Stimulated activated CD8-positive, alpha-beta memory T cell treated with anti-CD3 and anti-CD28 coated beads, Interleukin-7, amount 100 ng/mL, for 24 hours (primary cell): Measurements from ENCODE around the gene CYTIP.
"Not testable (repeated sequence)": the region's sequence is repeated elsewhere in the genome, so short reads cannot be mapped to it uniquely, and the experiment has no call there.

Source experiments
- DNase-seq: peaks from one replicate; pipeline ENCODE4 v3.0.0-alpha.2; 2020; ENCODE audit warnings: low read depth

CYTIP gene

GRCh38 chr2:157424374-157424773 lies 19.5 kb downstream of the CYTIP start:
- DNase-seq: no peak

GRCh38 chr2:157421964-157422363 lies 21.9 kb downstream of the CYTIP start:
- no peak for DNase-seq

- no peak for DNase-seq
Measured at GRCh38 chr2:157421331-157421944, 22.5 kb downstream of the CYTIP start.

DNA sequence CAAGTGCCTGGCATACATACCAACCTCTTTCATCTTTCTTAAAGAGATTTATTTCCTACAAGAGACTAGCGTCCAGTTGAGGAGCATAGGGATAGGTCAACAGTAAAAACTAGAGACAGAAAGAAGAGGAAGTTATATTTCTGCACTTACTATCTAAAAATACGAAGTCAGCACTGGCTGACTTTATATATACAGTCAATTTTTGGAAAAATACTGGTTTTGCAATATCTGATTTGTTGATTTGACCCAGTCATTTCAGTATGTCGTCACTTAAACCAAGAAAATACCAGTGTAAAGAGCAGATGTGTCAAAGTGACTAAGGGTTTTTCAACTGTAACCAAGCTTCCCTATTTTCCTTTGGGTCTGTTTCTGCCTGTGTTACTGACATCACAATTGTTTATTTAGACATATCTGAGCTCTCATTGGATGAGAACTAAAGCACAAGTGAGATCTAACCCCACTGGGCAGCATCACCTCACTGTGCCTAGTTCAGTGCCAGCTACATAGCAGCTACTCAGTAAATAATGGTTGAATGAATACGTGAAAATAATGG lies 23.0 kb downstream of the CYTIP start:
- no peak for DNase-seq

GRCh38 chr2:157419031-157419575 lies 24.8 kb downstream of the CYTIP start:
- DNase-seq: no peak

- no peak for DNase-seq
Measured at GRCh38 chr2:157418239-157418641, 25.6 kb downstream of the CYTIP start.

GRCh38 chr2:157415591-157416101 lies 28.2 kb downstream of the CYTIP start:
- no peak for DNase-seq

DNA sequence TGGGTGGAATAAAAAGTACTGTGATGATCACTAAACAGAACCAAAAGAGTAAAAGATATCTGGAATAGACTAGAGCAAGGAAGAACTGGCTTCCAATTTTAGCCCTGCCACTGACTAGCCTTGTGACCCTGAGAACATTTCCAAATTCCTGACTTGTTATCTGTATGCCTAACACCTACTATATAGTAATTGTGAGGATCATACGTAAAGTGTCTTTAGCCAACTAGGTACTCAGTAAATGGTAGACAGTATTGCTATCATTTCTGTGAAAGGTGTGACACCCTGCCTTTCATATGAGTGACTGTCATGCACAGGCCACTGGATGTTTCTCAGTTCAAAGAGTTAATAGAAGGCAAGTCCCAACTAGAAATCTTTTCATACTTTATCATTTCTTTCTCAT lies 29.8 kb downstream of the CYTIP start:
- DNase-seq: no peak

GRCh38 chr2:157413326-157414035 lies 30.4 kb downstream of the CYTIP start:
- DNase-seq: no peak

DNA sequence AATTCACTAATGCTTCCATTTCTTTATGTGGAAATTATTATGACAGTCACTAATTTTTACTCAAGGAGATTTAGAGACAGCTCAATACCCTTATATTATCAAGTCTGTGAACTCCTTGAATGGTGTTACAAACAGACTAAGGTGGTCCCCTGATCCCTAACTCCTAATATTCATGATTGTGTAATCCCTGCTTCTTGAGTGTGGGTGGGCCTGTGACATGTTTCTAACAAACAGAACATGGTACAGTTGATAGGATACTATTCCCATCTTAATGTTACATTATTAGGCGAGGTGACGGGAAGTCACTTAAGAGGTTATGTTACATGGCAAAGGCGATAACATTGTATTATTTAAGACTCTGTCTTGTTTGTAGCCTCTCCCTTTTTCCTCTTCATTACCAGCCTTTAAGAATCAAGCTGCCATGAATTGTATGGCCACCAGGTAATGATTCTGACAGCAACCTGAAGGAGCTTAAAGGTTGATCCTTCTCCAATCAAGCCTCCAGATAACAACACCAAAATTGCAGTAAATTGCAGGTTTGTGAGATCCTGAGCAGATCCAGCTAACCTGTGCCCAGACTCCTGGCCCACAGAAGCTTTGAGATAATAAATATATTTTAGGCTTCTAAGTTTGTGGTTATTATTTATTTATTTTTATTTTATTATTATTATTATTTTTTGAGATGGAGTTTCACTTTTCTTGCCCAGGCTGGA lies 32.1 kb downstream of the CYTIP start:
- no peak for DNase-seq

GRCh38 chr2:157405398-157405797 lies 38.5 kb downstream of the CYTIP start:
- not testable (repeated sequence) for DNase-seq

- no peak for DNase-seq
Measured at GRCh38 chr2:157404363-157404762, 39.5 kb downstream of the CYTIP start.

DNA sequence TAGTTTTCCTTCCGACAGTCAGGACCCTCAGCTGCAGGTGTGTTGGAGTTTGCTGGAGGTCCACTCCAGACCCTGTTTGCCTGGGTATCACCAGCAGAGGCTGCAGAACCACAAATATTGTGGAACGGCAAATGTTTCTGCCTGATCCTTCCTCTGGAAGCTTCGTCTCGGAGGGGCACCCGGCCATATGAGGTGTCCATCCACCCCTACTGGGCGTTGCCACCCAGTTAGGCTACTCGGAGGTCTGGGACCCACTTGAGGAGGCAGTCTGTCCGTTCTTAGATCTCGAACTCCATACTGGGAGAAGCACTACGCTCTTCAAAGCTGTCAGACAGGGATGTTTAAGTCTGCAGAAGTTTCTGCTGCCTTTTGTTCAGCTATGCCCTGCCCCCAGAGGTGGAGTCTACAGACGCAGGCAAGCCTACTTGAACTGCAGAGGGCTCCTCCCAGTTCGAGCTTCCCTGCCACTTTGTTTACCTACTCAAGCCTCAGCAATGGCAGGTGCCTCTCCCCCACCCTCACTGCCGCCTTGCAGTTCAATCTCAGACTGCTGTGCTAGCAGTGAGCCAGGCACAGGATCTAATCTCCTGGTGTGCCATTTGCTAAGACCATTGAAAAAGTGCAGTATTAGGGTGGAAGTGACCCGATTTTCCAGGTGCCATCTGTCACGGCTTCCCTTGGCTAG lies 40.9 kb downstream of the CYTIP start:
- DNase-seq: not testable (repeated sequence)

GRCh38 chr2:157395811-157396210 lies 48.1 kb downstream of the CYTIP start:
- DNase-seq: no peak

GRCh38 chr2:157394928-157395327 lies 49.0 kb downstream of the CYTIP start:
- no peak for DNase-seq

- DNase-seq: no peak
Measured at GRCh38 chr2:157393348-157393747, 50.5 kb downstream of the CYTIP start.

GRCh38 chr2:157388827-157389226 lies 55.1 kb downstream of the CYTIP start:
- no peak for DNase-seq

DNA sequence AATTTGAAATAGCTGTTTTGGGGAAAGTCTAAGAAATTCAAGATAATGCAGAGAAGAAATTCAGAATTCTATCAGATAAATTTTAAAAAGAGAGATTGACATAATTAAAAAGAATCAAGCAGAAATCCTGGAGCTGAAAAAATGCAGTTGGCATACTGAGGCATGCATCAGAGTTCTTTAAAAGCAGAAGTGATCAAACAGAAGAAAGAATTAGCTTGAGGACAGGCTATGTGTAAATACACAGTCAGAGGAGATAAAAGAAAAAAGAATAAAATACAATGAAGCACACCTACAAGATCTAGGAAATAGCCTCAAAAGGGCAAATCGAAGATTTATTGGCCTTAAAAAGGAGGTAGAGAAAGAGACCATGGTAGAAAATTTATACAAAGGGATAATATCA lies 57.1 kb downstream of the CYTIP start:
- no peak for DNase-seq

DNA sequence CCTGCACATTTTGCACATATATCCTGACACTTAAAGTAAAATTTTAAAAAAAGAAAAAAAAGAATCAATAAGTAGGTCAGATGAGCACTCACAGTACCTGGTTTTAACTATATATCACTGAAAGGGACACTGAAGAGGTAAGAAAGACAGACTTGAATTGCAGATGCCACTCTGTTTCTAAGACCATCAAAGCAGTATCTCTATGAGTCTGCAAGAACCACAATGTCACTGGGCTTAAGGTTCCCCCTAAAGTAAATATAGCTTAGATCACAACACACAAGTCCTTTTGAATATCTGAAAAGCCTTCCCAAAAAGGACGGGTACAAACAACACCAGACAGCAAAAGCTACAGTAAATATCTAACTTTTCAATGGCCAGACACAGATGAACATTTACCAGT lies 57.6 kb downstream of the CYTIP start:
- no peak for DNase-seq

GRCh38 chr2:157377861-157378260 lies 66.0 kb downstream of the CYTIP start:
- no peak for DNase-seq

- no peak for DNase-seq
Measured at GRCh38 chr2:157376041-157376440, 67.8 kb downstream of the CYTIP start.

GRCh38 chr2:157375384-157375783 lies 68.5 kb downstream of the CYTIP start:
- no peak for DNase-seq
